ENCODE data around the gene SLC6A18.

The SLC6A18 gene

DNA sequence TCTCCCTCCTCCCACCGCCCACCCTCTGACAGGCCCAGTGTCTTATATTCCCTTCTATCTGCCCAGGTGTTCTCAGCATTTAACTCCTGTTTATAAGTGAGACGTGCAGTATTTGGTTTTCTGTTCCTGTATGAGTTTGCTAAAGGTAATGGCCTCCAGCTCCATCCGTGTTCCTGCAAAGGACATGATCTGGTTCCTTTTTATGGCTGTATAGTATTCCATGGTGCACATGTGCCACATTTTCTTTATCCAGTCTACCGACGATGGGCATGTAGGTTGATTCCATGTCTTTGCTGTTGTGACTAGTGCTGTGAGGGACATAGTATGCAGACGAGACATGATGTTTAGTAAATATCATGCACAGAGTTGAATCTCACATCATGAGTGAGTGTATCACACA lies 30.8 kb upstream of the SLC6A18 start:
- TF ChIP-seq CTCF (IDR thresholded peaks at IDR 0.05) = no peak

DNA sequence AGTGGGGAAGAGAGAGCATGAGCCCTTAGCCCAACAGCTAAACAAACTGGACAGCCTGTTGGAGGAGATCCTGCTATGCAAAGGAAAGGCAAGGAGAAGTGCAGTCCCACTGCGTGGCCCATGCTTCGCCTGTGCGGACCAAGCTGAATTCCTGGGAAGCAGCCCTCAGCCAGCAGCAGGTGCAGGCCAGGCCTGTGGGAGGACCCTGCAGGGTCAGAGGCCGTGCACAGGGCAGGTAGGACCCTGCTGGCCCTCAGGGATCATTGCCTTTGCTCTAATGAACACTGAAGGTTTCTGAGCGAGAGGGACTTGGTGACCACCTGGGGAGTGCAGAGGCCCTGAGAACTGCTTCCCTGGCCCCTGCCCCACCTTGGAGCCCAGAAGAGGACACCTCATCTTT lies 29.7 kb upstream of the SLC6A18 start:
- TF ChIP-seq CTCF (IDR thresholded peaks at IDR 0.05) (no peak), ZFX (IDR thresholded peaks at IDR 0.05; ENCODE audit: borderline replicate concordance) (no peak)

More for the DNA sequence above, 30.8 kb upstream of the SLC6A18 start:
- no peak overlapping the region for H3K27ac ChIP-seq

DNA sequence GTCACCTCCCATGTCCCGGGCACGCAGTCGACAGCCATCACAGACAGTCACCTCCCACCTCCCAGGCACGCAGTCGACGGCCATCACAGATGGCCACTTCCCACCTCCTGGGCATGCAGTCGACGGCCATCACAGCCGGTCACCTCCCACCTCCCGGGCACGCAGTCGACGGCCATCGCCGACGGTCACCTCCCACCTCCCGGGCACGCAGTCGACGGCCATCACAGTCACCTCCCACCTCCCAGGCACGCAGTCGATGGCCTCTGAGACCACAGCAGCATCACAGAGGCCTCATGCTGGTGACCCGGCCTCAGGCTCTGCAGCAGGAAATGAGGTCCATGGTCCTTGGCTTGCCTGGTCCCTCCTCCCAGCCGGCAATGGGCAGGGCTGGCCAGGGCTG lies 29.3 kb upstream of the SLC6A18 start:
- TF ChIP-seq ZFX (IDR thresholded peaks at IDR 0.05; ENCODE audit: borderline replicate concordance) = no peak
- TF ChIP-seq CTCF (IDR thresholded peaks at IDR 0.05) = no peak
- no peak overlapping the region for H3K27ac ChIP-seq

More for the DNA sequence above, 29.7 kb upstream of the SLC6A18 start:
- H3K27ac ChIP-seq = no peak overlapping the region

DNA sequence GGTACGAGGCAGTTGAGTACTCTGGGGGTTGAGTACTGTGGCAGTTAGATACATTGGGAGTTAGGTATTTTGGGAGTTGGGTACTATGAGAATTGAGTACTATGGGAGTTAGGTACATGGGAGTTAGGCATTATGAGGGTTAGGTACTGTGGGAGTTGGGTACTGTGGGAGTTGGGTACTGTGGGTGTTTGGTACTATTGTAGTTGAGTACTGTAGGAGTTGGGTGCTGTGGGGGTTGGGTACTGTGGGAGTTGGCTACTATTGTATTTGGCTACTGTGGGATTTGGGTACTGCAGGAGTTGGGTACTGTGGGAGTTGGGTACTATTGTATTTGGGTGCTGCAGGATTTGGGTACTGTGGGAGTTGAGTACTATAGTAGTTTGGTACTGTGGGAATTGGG lies 28.6 kb upstream of the SLC6A18 start:
- no peak for TF ChIP-seq CTCF (IDR thresholded peaks at IDR 0.05)
- no peak for TF ChIP-seq ZFX (IDR thresholded peaks at IDR 0.05; ENCODE audit: borderline replicate concordance)
- no peak overlapping the region for H3K27ac ChIP-seq

- no peak overlapping the region for H3K27ac ChIP-seq
- TF ChIP-seq ZFX (IDR thresholded peaks at IDR 0.05; ENCODE audit: borderline replicate concordance) = no peak
- TF ChIP-seq CTCF (IDR thresholded peaks at IDR 0.05) = no peak
Measured at GRCh38 chr5:1197876-1198666, 27.1 kb upstream of the SLC6A18 start.

- no peak overlapping the region for H3K27ac ChIP-seq
- no peak for TF ChIP-seq CTCF (IDR thresholded peaks at IDR 0.05)
- TF ChIP-seq ZFX (IDR thresholded peaks at IDR 0.05; ENCODE audit: borderline replicate concordance) = no peak
Measured at GRCh38 chr5:1199340-1199648, 25.9 kb upstream of the SLC6A18 start.

DNA sequence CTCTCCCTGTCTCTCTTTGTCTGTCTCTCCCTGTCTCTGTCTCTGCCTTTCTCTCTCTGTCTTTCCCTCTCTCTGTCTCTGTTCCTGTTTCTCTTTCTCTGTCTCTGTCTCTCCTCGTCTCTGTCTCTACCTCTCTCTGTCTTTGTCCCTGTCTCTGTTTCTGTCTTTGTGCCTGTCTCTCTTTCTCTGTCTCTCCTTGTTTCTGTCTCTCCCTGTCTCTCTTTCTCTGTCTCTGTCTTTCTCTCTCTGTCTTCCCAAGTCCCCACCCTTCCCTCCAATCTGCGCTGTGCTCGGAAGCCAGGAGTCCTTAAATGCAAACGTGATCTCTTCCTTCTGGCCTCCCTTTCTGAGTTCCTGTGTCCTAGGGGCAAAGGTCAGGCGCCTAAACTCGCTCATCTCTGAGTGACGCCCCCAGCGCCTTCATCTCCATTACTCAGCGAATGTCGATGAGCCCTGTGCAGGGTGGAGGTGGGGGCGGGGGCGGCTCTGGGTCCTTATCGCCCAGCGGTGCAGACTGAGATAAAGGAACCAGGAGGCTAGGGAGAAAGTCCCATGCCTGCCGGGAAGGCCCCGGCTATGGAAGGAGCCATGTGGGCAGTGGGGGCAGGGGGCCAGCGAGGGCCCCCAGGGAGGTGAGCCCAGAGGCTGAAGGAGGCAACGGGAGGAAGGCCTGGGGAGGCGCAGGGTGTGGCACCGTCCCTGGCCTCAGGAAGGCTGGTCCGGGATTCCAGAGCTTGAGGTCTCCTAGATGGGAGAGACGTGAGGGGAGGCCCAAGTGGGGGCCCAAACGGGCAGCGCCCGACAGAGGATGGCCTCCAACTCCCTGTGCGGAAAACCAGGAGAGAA lies 25.3 kb upstream of the SLC6A18 start:
- no peak overlapping the region for H3K27ac ChIP-seq
- TF ChIP-seq ZFX (IDR thresholded peaks at IDR 0.05; ENCODE audit: borderline replicate concordance) = no peak

All from 22Rv1 (cell line).